Kidney epithelial cell (primary cell): ENCODE results near the gene MIER3. TPM values are rescaled to one million over a fixed set of nuclear protein-coding genes. Genes with fewer than 3 reads are reported as not detected.

Experiments
- total RNA-seq: library from RNA; depleted of rRNA; stranded (reverse); fragments of >200 nt; gene quantifications from 2 replicates; pipeline ENCODE4 v1.2.3, GENCODE V29; 2015

MIER3 gene
- total RNA-seq, 1 donor from 2014 or later: 18.1 TPM

Other genes with a start within 250 kb of the MIER3 start
- gene MAP3K1, start 136.6 kb downstream of the MIER3 start, total RNA-seq: 21.3 and 21.4 TPM in 2 replicates
- gene SETD9, start 42.5 kb downstream of the MIER3 start, total RNA-seq: 23.8 and 25.3 TPM in 2 replicates
- 45.9 and 50.9 TPM in 2 replicates for gene GPBP1, start 221.9 kb upstream of the MIER3 start, total RNA-seq